Activated CD4-positive, alpha-beta T cell treated with anti-CD3 and anti-CD28 coated beads for 1 hour (primary cell): ENCODE measurements around the gene GOLGA6B.
"Not testable (repeated sequence)": the region's sequence is repeated elsewhere in the genome, so short reads cannot be mapped to it uniquely, and the experiment has no call there.

ENCODE experiments used
- DNase-seq: peaks from one replicate; pipeline ENCODE4 v3.0.0-alpha.2; 2020

Gene GOLGA6B

GRCh38 chr15:72654397-72654796, at the start of gene GOLGA6B:
Gene GOLGA6B (plus strand): TSS chr15:72654697. CDS start chr15:72654738, 41 bp downstream.
- not testable (repeated sequence) for DNase-seq

- DNase-seq = no peak
Measured at GRCh38 chr15:72604794-72605193, 49.7 kb upstream of the GOLGA6B start.

GRCh38 chr15:72608084-72608483, 46.4 kb upstream of the GOLGA6B start:
- DNase-seq = not testable (repeated sequence)

DNA sequence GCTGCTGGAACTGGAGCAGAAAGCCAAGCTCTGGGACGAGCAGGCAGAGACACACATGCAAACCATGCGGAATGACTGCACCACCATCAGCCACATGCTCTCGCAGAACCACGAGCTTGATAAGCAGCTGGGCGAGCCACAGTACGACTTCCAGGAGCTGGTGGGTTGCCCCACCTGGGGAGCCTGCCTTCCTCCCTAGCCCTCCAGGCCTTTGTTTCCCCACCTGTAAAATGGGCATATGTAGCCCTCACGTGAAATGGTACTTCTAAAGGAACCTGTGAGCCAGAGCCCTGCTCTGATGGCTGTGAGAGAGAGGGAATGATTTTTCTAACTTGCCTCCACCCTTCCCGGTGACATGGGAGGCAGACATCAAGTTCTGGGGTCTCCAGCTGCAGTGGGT, 44.6 kb upstream of the GOLGA6B start:
- no peak for DNase-seq

DNA sequence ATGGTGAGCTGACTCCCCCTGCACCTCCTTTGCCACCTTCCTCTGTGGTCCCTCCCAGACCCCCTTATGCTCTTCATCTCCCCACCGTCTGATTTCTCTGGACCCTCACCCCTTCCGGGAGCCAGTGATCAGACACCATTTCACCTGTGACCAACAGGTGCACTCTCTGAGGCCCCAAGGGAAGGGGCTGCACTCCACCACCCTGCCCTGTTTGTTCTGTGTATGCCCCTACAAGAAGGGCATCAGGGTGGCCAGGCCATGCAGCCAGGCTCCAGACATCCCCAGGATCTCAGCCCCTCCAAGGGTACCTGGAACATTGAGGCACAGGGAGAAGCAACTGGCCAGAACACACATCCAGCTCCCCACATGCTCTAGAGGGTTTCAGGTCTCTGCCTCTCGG, 42.2 kb upstream of the GOLGA6B start:
- DNase-seq = not testable (repeated sequence)

- no peak for DNase-seq
Measured at GRCh38 chr15:72614810-72615532, 39.5 kb upstream of the GOLGA6B start.

- DNase-seq = not testable (repeated sequence)
Measured at GRCh38 chr15:72615533-72616233, 38.8 kb upstream of the GOLGA6B start.

DNA sequence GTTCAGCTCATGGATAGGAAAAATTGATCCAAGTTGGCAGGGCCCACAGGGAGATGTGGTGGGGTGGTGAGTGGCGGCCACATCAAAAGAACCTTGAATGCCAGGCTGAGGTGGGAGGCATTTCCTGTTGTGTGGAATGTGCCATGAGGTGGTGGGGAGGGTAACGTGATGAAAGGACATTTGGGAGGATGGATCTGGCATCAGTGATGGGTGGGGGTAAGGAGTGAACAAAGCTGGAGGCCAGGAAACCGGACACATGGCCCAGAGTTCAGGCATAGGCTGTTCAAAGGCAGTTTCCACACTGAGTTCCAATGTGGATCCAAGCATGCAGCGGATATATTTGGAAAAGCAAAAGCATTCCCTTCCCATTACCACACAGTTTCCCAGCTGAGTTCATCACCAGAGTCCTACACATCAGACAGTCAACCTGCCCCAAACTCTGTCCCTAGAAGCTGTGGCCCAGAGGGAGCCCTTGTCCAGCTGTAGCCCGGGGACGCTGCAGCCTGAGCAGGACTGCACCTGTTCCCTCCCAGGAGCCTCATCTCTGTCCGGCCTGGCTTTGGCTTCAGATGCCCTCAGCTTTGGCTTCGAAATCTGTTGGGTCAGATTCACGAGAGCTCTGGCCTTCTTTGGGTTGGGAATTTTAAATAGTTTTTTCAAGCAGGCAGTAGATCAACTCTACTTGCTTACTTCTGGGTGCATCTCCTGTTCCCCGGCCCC, 37.8 kb upstream of the GOLGA6B start:
- no peak for DNase-seq

GRCh38 chr15:72623854-72624253, 30.6 kb upstream of the GOLGA6B start:
- not testable (repeated sequence) for DNase-seq

DNA sequence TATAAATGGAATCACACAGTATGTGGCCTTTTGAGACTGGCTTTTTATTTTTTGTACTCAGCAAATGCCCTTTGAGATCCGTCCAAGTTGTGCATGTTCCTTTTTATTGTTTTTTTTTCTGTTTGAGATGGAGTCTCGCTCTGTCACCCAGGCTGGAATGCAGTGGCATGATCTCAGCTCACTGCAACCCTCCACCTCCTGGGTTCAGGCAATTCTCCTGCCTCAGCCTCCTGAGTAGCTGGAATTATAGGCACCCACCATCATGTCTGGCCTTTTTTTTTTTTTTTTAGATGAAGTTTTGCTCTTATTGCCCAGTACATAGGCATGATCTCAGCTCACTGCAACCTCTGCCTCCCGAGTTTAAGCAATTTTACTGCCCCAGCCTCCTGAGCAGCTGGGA, 28.3 kb upstream of the GOLGA6B start:
- not testable (repeated sequence) for DNase-seq

- DNase-seq = not testable (repeated sequence)
Measured at GRCh38 chr15:72628249-72629067, 26.0 kb upstream of the GOLGA6B start.

- not testable (repeated sequence) for DNase-seq
Measured at GRCh38 chr15:72629068-72629570, 25.4 kb upstream of the GOLGA6B start.

DNA sequence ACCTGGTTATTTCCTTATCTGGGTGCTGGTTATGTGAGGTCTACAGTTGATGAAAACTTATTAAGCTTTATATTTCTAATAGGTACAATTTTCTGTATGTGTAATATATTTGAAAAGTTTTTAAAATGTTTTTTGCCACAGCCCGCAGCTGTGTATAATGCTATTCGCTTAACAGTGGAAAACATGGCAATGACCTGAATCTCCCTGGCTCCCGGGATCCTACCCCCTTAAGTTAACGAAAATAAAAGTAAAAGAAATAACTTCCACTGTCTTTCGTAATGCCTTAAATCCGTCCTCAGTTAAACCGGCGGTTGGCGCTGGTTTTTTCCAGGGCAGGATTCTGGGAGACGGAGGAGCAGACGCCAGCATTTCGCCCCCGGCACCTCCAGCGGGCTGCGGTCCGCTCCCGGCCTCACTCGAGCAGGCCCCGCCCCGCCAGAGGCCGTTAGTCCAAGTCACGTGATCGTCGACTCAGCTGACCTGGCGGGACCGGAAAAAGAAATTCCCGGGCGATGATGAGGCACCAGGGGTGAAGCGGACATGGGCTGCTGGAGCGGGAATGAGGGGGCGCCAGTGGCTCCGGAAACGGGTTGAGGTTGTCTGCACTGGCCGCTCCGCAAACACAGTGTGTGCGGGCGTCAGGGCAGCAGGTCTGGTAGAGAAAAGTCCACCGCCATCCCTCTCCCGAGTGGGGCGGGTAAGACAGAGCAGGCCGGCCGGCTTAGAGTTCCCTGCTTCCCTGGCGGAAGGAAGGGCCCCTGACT, 17.8 kb upstream of the GOLGA6B start:
- DNase-seq = not testable (repeated sequence)

- DNase-seq = not testable (repeated sequence)
Measured at GRCh38 chr15:72639759-72640483, 14.6 kb upstream of the GOLGA6B start.

DNA sequence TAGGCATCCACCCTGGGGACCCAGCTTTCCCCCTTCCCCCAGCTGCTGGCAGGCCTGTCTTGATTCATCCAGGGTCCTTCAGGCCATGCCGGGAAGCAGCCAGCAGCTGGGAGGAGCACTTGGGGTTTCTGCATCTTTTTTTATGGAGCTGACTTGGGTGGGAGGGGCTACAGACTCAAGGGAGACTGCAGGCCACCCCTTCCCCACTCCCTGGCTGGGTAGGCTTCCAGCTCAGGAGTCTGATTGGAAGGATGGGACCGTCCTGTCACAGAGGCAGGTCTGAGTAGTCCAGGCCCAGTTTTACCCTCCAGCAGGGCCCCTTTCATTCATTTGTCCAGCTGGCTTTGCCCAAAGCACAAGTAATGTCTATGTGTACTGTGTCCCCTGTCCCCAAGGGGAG, 12.2 kb upstream of the GOLGA6B start:
- not testable (repeated sequence) for DNase-seq

- not testable (repeated sequence) for DNase-seq
Measured at GRCh38 chr15:72648631-72649253, 5.8 kb upstream of the GOLGA6B start.

DNA sequence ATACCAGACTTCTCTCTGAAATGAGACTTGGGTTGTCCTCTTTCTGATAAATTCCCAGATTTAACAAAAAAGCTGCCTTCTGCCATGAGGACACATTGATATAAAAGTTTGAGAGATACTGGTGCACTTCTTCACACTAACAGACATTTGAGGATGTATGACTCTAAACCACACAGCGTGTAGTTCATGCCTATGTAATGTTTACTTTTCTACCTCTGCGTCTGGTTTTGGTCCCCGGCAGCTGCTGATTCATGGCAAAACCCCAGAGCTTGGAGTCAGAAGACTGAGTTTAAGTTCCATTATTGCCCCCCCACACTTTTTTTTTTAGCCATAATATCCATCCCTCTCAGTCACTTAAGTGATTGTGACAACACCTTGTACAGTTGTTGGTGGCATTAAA, 1.5 kb downstream of the GOLGA6B start:
- not testable (repeated sequence) for DNase-seq

GRCh38 chr15:72661081-72661480, 6.6 kb downstream of the GOLGA6B start:
- not testable (repeated sequence) for DNase-seq

DNA sequence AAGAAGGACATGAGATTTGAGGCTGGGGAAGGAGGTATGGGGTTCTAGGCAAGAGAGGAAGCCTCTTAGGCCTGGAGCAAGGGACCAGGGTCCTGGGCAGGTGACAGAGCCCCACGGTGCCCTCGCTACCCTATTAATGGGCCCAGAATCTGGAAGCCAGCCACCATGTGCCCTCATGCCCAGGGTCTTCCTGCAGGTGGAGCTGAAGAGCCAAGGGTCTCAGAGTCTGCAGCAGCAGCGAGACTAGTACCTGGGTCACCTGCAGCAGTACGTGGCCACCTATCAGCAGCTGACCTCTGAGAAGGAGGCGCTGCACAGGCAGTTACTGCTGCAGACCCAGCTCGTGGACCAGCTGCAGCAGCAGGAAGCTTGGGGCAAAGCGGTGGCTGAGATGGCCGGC, 9.4 kb downstream of the GOLGA6B start:
- not testable (repeated sequence) for DNase-seq

GRCh38 chr15:72665706-72666105, 11.2 kb downstream of the GOLGA6B start:
- not testable (repeated sequence) for DNase-seq
